Transverse colon (tissue), 4 donors: ENCODE data around the gene FAM118B.

Experiments used
- EP300 ChIP-seq: sonication (generic); formaldehyde crosslinking; IDR thresholded peaks from one replicate; pipeline ENCODE4 v1.6.1; 2017; ENCODE audit warnings: antibody characterized with exemption, low read depth
- POLR2A ChIP-seq: fragments of 450-650 bp; IDR thresholded peaks from one replicate; pipeline ENCODE4 v1.6.1; 2016; ENCODE audit warnings: antibody characterized with exemption, mild to moderate bottlenecking, moderate library complexity
- POLR2AphosphoS5 ChIP-seq, 3 donors: sonication (generic); formaldehyde crosslinking; IDR thresholded peaks; one replicate each; pipeline ENCODE4 v1.6.1; 2016; ENCODE audit warnings: antibody characterized with exemption in 3 of 3
- TF ChIP-seq, protein P1 (sequence below), 5 experiments: fragments of 200-600 bp in 3 of 5; fragments of 450-650 bp in 2 of 5; sonication (generic) in 3 of 5; IDR thresholded peaks; 1 replicate in 2 of 5; 2 replicates in 3 of 5; pipeline ENCODE4 v1.5.1; 2016 to 2017; ENCODE audit warnings: antibody characterized with exemption in 5 of 5, inconsistent platforms in 3 of 5, mild to moderate bottlenecking in 2 of 5, moderate library complexity in 1 of 5

DNA sequence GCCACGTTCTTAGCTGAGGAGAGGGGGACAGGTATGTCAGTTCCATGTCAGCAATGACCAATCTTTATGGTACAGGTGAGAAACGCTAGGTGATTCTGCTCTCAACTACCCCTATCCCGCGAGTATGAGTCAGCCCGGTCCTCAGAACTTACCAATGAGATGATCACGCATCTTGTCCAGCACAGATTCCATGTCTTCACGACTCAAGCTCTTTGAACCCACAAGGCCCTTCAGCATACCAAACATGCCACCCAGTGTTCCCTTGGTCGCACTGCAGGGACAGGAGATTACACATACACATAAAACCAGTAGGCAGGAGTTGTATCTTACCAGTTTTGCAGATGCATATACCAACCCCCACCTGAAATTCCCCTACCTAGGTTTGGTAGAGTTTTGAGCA is 54.2 kb downstream of the FAM118B start:
- no peak for TF ChIP-seq POLR2A
- TF ChIP-seq, protein P1, sequence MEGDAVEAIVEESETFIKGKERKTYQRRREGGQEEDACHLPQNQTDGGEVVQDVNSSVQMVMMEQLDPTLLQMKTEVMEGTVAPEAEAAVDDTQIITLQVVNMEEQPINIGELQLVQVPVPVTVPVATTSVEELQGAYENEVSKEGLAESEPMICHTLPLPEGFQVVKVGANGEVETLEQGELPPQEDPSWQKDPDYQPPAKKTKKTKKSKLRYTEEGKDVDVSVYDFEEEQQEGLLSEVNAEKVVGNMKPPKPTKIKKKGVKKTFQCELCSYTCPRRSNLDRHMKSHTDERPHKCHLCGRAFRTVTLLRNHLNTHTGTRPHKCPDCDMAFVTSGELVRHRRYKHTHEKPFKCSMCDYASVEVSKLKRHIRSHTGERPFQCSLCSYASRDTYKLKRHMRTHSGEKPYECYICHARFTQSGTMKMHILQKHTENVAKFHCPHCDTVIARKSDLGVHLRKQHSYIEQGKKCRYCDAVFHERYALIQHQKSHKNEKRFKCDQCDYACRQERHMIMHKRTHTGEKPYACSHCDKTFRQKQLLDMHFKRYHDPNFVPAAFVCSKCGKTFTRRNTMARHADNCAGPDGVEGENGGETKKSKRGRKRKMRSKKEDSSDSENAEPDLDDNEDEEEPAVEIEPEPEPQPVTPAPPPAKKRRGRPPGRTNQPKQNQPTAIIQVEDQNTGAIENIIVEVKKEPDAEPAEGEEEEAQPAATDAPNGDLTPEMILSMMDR (IDR thresholded peaks at IDR 0.05), result peak in 1 of 5 experiments; percentile 39
- TF ChIP-seq POLR2AphosphoS5 (IDR thresholded peaks at IDR 0.05), result no peak
- TF ChIP-seq EP300, result no peak
